Measurements from ENCODE around the gene HTR2B. TPM values are rescaled to one million over a fixed set of nuclear protein-coding genes. Genes with fewer than 3 reads are reported as not detected.

HTR2B gene
- total RNA-seq = under 1 TPM in 3 of 4 donors, not detected in 1; 0.20 to 0.60 (median 0.42) TPM

DNA sequence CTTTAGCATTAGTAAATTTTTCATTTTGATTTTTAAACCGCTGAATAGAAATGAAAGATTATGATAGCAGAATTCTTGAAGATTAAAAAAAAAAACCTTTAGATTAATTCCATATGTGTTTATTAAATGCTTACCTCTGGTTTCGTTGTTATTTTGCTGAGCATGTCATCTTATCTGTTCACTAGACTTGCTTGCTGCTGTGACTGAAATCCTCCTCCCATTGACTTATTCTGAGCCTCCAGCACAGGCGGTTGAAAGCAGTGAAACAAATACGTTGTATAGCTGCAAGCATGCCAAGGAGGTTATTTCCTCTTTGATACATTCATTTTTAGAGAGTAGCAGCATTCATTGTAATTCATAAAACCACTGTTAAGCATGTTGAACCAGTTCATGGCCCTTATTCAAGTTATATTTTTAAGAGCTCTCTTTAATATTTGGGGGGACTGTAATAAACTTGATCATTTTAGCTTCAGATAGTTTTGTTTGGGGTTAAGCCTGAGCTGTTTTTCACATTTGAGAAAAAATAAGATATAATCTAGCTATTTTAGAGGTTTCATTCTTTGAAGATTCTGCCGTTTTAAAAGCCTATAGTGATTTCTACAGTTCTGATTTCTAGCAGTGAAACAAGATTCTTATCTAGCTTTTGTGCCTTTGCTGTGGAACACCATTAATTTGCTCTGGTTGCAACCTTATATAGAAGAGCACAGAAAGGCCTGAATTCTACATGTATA is at the start of gene HTR2B:
HTR2B (minus strand) TSS at position 205 of the 731 bp plus-strand sequence. CDS start 1,278 bp downstream, outside the sequence.
- Histone ChIP-seq H3K27ac (peak within 1 kb of the TSS in 2 of 4 donors; percentile 3 to 40), H3K9me3 (no peaks in the 10 kb centered on the region), H3K4me1 (peaks cover 0 to 29% (median 19%) of the 10 kb centered on the region in 4 donors), H3K36me3 (no peaks in the 10 kb centered on the region), H3K27me3 (no peaks in the 10 kb centered on the region), H3K4me3 (peak within 1 kb of the TSS in 1 of 4 donors; percentile 7)
- no peak for TF ChIP-seq POLR2A (IDR thresholded peaks at IDR 0.05)
- TF ChIP-seq, protein P1, sequence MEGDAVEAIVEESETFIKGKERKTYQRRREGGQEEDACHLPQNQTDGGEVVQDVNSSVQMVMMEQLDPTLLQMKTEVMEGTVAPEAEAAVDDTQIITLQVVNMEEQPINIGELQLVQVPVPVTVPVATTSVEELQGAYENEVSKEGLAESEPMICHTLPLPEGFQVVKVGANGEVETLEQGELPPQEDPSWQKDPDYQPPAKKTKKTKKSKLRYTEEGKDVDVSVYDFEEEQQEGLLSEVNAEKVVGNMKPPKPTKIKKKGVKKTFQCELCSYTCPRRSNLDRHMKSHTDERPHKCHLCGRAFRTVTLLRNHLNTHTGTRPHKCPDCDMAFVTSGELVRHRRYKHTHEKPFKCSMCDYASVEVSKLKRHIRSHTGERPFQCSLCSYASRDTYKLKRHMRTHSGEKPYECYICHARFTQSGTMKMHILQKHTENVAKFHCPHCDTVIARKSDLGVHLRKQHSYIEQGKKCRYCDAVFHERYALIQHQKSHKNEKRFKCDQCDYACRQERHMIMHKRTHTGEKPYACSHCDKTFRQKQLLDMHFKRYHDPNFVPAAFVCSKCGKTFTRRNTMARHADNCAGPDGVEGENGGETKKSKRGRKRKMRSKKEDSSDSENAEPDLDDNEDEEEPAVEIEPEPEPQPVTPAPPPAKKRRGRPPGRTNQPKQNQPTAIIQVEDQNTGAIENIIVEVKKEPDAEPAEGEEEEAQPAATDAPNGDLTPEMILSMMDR (IDR thresholded peaks at IDR 0.05) = no peak
- TF ChIP-seq EP300 (IDR thresholded peaks at IDR 0.05) = no peak
- 23 to 25% methylated on average over 5 of the region's 5 CpGs for WGBS, 2 donors
- peak in 1 of 2 donors; percentile 12 for DNase-seq (ENCODE audit: low spot score in 2 of 2)

DNA sequence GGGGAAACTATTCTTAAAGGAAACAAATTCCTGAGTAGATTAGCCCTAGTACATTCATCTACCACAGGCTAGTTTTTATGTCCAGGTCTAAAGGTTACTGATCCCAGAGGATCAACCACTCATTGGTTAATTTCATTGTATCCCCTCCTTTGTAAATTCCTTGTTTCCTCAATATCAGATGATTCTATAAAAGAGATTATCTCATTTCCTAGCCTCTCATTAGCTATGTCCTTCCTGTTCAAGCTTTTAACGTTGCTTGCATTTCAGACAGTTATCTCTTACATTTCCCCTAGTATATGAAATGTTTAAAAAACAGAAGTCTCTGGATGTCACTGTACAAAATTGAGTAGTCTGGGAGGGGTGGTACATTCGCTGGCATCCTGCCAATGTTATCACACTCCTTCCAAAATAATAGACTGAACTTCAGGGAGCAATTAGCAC is 49.4 kb upstream of the HTR2B start:
- Histone ChIP-seq H3K4me3 (no peak overlapping the region), H3K27ac (no peak overlapping the region), H3K4me1 (no peaks in the 10 kb centered on the region), H3K27me3 (no peaks in the 10 kb centered on the region), H3K36me3 (peaks cover 0 to 64% (median 0%) of the 10 kb centered on the region in 3 donors), H3K9me3 (no peaks in the 10 kb centered on the region)
- WGBS, 2 donors = 36 to 39% methylated on average over 2 of the region's 2 CpGs
- TF ChIP-seq, protein P1 (IDR thresholded peaks at IDR 0.05) = no peak
- no peak for TF ChIP-seq EP300 (IDR thresholded peaks at IDR 0.05)
- TF ChIP-seq POLR2A (IDR thresholded peaks at IDR 0.05) = no peak
- no peak for DNase-seq (ENCODE audit: low spot score in 2 of 2)

DNA sequence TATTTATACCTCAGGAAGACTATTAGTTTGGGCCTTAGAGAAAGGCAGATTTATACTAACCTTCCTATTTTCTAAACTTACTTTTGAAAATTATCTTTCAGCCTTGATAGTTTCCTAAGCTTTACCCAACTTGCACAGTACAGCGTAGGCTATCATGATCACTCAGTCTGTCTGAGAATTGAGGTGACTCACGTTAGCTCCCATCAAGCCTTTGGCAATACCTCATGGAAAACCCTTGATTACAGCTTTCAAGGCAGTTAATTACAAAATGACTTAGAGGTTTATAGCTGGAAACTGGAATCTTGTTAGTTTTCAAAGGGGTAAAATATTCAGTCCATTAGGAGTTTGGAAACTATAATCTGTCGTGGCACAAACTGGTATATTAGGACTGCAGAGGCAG is 47.2 kb upstream of the HTR2B start:
- H3K36me3 ChIP-seq = peaks cover 0 to 82% (median 0%) of the 10 kb centered on the region in 3 donors
- no peaks in the 10 kb centered on the region for H3K4me1 ChIP-seq
- DNase-seq (ENCODE audit: low spot score in 2 of 2) = no peak
- no peaks in the 10 kb centered on the region for H3K9me3 ChIP-seq
- no peaks in the 10 kb centered on the region for H3K27me3 ChIP-seq
- TF ChIP-seq, protein P1 (IDR thresholded peaks at IDR 0.05) = no peak
- TF ChIP-seq EP300 (IDR thresholded peaks at IDR 0.05) (no peak), POLR2A (IDR thresholded peaks at IDR 0.05) (no peak)
- H3K4me3 ChIP-seq = no peak overlapping the region
- no peak overlapping the region for H3K27ac ChIP-seq
- WGBS, 2 donors = 88 to 91% methylated on average over 3 of the region's 3 CpGs

DNA sequence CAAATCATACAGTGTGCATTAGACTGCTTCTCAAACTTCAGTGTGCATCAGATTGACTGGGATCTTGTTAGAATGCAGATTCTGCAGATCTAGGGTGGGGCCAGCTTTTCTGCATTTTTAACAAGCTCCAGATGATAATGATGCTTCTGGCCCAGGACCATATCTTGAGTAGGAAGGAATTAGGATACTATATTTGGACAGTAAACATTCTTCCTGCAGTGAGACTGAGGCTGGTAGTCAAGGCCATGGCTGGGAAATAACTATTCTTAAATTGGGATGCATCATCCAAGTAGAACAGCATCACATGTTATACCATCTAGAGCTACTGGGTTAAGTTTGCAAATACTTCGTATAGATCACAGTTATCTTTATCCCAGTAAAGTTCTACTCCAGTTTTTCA is 45.2 kb upstream of the HTR2B start:
- no peaks in the 10 kb centered on the region for H3K4me1 ChIP-seq
- no peak overlapping the region for H3K27ac ChIP-seq

DNA sequence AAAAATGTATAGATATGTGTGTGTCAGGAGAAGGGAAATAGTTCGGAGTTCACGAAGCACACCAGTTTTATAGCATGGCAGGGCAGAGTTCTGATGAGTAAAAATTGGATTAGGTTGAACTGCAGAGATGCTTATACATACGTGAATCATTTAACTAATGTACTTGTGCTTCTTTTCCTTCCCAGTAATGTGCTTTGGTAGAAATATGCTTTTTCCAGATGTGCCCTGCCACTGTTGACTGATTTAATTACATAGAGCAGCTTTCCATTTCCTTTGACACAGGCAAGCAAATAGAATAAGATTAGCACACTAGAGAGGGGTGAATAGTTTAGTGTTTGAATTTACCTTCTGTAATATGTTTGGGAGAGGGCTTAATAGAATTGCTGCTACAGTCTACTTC is 44.6 kb upstream of the HTR2B start:
- no peak overlapping the region for H3K4me3 ChIP-seq
- H3K27ac ChIP-seq = no peak overlapping the region
- H3K27me3 ChIP-seq = no peaks in the 10 kb centered on the region
- H3K36me3 ChIP-seq = peaks cover 0 to 88% (median 0%) of the 10 kb centered on the region in 3 donors
- WGBS, 2 donors = 79 to 82% methylated on average over 3 of the region's 3 CpGs
- no peaks in the 10 kb centered on the region for H3K4me1 ChIP-seq
- TF ChIP-seq, protein P1 (IDR thresholded peaks at IDR 0.05) = no peak
- TF ChIP-seq EP300 (IDR thresholded peaks at IDR 0.05) = no peak
- TF ChIP-seq POLR2A (IDR thresholded peaks at IDR 0.05) = no peak
- H3K9me3 ChIP-seq = no peaks in the 10 kb centered on the region
- no peak for DNase-seq (ENCODE audit: low spot score in 2 of 2)

More for the DNA sequence above, 45.2 kb upstream of the HTR2B start:
- H3K27me3 ChIP-seq = no peaks in the 10 kb centered on the region
- DNase-seq (ENCODE audit: low spot score in 2 of 2) = no peak
- TF ChIP-seq POLR2A (IDR thresholded peaks at IDR 0.05) = no peak
- TF ChIP-seq EP300 (IDR thresholded peaks at IDR 0.05) = no peak
- TF ChIP-seq, protein P1 (IDR thresholded peaks at IDR 0.05) = no peak
- no peak overlapping the region for H3K4me3 ChIP-seq
- no peaks in the 10 kb centered on the region for H3K9me3 ChIP-seq
- H3K36me3 ChIP-seq = peaks cover 0 to 89% (median 0%) of the 10 kb centered on the region in 3 donors
- 68 to 72% methylated on average over 1 of the region's 1 CpG for WGBS, 2 donors

All from tibial nerve (tissue), 4 donors.